KMS-11 (cell line): ENCODE measurements around the gene HAT1.
"Not testable (repeated sequence)": the region's sequence is repeated elsewhere in the genome, so short reads cannot be mapped to it uniquely, and the experiment has no call there.

Experiments
- H2AFZ ChIP-seq: fragments of 200-600 bp; sonication (generic); 2 replicates; pipeline ENCODE4 v1.6.1; 2016; ENCODE audit warnings: antibody characterized with exemption, mixed run types, low read depth
- H3K27ac ChIP-seq: fragments of 200-600 bp; sonication (generic); 2 replicates; pipeline ENCODE4 v1.6.1; 2016; ENCODE audit warnings: mild to moderate bottlenecking, mixed run types
- H3K27me3 ChIP-seq: fragments of 200-600 bp; sonication (generic); 2 replicates; pipeline ENCODE4 v1.6.1; 2017; ENCODE audit warnings: mild to moderate bottlenecking, low read depth, mixed run types, moderate library complexity; ENCODE audit not compliant: insufficient read depth
- H3K36me3 ChIP-seq: fragments of 200-600 bp; sonication (generic); 2 replicates; pipeline ENCODE4 v1.6.1; 2017; ENCODE audit warnings: mild to moderate bottlenecking, mixed run types; ENCODE audit not compliant: insufficient read depth
- H3K4me1 ChIP-seq: fragments of 200-600 bp; sonication (generic); 2 replicates; pipeline ENCODE4 v1.6.1; 2016; ENCODE audit warnings: mild to moderate bottlenecking, low read depth, mixed run types; ENCODE audit not compliant: poor library complexity, severe bottlenecking
- H3K4me2 ChIP-seq: fragments of 200-600 bp; sonication (generic); 2 replicates; pipeline ENCODE4 v1.7.0; 2016; ENCODE audit warnings: mild to moderate bottlenecking, mixed run types
- H3K4me3 ChIP-seq: fragments of 200-600 bp; sonication (generic); IDR thresholded peaks from 2 replicates; pipeline ENCODE4 v1.6.1; 2017; ENCODE audit warnings: low read depth, low read length, mixed read lengths; ENCODE audit not compliant: insufficient read depth
- H3K79me2 ChIP-seq: fragments of 200-600 bp; sonication (generic); 2 replicates; pipeline ENCODE4 v1.6.1; 2016; ENCODE audit warnings: low read depth, mixed run types; ENCODE audit not compliant: insufficient read depth
- H3K9ac ChIP-seq: fragments of 200-600 bp; sonication (generic); 2 replicates; pipeline ENCODE4 v1.6.1; 2016; ENCODE audit warnings: mild to moderate bottlenecking, mixed run types
- H4K20me1 ChIP-seq: fragments of 200-600 bp; sonication (generic); 2 replicates; pipeline ENCODE4 v1.6.1; 2016; ENCODE audit warnings: mild to moderate bottlenecking, mixed run types; ENCODE audit not compliant: insufficient read depth
- TF ChIP-seq, protein P1 (sequence below): fragments of 200-600 bp; sonication (generic); conservative IDR thresholded peaks from 2 replicates; pipeline ENCODE4 v1.6.1; 2017; ENCODE audit warnings: low read depth, mild to moderate bottlenecking, antibody characterized with exemption, low read length, moderate library complexity, mixed read lengths

HAT1 gene

GRCh38 chr2:171991027-171991426, 68.8 kb downstream of the HAT1 start:
- no peaks in the 10 kb centered on the region for H3K79me2 ChIP-seq
- H3K9ac ChIP-seq = no peak overlapping the region
- no peak overlapping the region for H3K27ac ChIP-seq
- H3K36me3 ChIP-seq = no peaks in the 10 kb centered on the region
- TF ChIP-seq, protein P1, sequence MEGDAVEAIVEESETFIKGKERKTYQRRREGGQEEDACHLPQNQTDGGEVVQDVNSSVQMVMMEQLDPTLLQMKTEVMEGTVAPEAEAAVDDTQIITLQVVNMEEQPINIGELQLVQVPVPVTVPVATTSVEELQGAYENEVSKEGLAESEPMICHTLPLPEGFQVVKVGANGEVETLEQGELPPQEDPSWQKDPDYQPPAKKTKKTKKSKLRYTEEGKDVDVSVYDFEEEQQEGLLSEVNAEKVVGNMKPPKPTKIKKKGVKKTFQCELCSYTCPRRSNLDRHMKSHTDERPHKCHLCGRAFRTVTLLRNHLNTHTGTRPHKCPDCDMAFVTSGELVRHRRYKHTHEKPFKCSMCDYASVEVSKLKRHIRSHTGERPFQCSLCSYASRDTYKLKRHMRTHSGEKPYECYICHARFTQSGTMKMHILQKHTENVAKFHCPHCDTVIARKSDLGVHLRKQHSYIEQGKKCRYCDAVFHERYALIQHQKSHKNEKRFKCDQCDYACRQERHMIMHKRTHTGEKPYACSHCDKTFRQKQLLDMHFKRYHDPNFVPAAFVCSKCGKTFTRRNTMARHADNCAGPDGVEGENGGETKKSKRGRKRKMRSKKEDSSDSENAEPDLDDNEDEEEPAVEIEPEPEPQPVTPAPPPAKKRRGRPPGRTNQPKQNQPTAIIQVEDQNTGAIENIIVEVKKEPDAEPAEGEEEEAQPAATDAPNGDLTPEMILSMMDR = no peak
- H3K4me3 ChIP-seq = no peak overlapping the region
- H3K27me3 ChIP-seq = no peaks in the 10 kb centered on the region
- no peaks in the 10 kb centered on the region for H4K20me1 ChIP-seq
- no peak overlapping the region for H2AFZ ChIP-seq
- H3K4me1 ChIP-seq = no peaks in the 10 kb centered on the region
- no peak overlapping the region for H3K4me2 ChIP-seq

DNA sequence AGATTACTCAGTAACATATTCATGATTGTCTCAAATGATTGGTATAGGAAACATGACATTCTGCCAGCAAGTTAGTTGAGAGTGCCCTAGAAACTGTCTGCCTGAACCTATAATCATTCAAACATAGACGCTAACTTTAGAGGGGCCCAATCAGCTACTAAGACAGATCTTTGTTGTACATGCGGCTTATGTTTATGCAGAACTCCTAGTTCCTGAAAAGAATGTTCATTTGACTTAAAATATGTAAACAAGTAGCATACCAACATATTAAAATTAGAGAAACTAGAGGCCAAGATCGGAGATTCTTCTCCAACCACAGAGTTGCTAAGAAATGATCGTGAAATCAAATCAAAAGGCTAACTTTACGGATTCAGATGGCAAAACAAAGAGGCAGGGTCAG, 73.3 kb downstream of the HAT1 start:
- Histone ChIP-seq H3K9ac (no peak overlapping the region), H3K4me3 (no peak overlapping the region), H2AFZ (no peak overlapping the region), H3K27me3 (no peaks in the 10 kb centered on the region), H3K79me2 (no peaks in the 10 kb centered on the region), H3K4me2 (no peak overlapping the region), H4K20me1 (no peaks in the 10 kb centered on the region), H3K27ac (no peak overlapping the region), H3K4me1 (peaks cover 7% of the 10 kb centered on the region), H3K36me3 (no peaks in the 10 kb centered on the region)
- TF ChIP-seq, protein P1 = no peak

GRCh38 chr2:171996021-171996420, 73.8 kb downstream of the HAT1 start:
- H3K36me3 ChIP-seq = no peaks in the 10 kb centered on the region
- no peaks in the 10 kb centered on the region for H3K79me2 ChIP-seq
- H3K27ac ChIP-seq = no peak overlapping the region
- TF ChIP-seq, protein P1 = no peak
- H3K4me3 ChIP-seq = no peak overlapping the region
- no peak overlapping the region for H3K4me2 ChIP-seq
- H3K9ac ChIP-seq = no peak overlapping the region
- H3K27me3 ChIP-seq = no peaks in the 10 kb centered on the region
- H3K4me1 ChIP-seq = peaks cover 12% of the 10 kb centered on the region
- no peak overlapping the region for H2AFZ ChIP-seq
- H4K20me1 ChIP-seq = no peaks in the 10 kb centered on the region

DNA sequence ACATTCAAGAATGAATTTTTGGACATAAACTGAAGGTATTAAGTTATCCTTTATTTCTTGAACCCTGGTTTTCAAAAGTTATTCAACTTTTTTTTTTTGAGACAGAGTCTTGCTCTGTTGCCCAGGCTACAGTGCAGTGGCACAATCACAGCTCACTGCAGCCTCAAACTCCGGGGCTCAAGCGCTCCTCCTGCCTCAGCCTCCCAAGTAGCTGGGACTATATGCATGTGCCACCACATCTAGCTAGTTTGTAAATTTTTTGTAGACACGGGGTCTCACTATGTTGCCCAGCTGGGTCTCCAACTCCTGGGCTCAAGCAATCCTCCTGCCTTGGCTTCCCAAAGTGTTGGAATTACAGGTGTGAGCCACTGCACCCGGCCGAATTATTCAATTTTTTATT, 74.8 kb downstream of the HAT1 start:
- not testable (repeated sequence) for H4K20me1 ChIP-seq, H3K4me3 ChIP-seq, H3K9ac ChIP-seq, H3K27ac ChIP-seq, H3K27me3 ChIP-seq, H3K4me2 ChIP-seq, H3K79me2 ChIP-seq, H2AFZ ChIP-seq, H3K36me3 ChIP-seq
- H3K4me1 ChIP-seq = peaks cover 12% of the 10 kb centered on the region

- H3K27ac ChIP-seq = peak overlapping the region; percentile 86; the same call in 1 of the 2 replicates
- no peak overlapping the region for H3K4me3 ChIP-seq
- H4K20me1 ChIP-seq = no peaks in the 10 kb centered on the region
- H3K79me2 ChIP-seq = no peaks in the 10 kb centered on the region
- no peaks in the 10 kb centered on the region for H3K36me3 ChIP-seq
- peak overlapping the region; percentile 97; the same call in 1 of the 2 replicates for H3K9ac ChIP-seq
- H3K4me2 ChIP-seq = peak overlapping the region; percentile 75; the same call in 1 of the 2 replicates
- peaks cover 12% of the 10 kb centered on the region for H3K4me1 ChIP-seq
- peak overlapping the region; percentile 87 for H2AFZ ChIP-seq
- TF ChIP-seq, protein P1 = no peak
- H3K27me3 ChIP-seq = no peaks in the 10 kb centered on the region
Observed at GRCh38 chr2:171999161-171999560, 76.9 kb downstream of the HAT1 start.
